Measurements from ENCODE around the gene SP1. TPM values are rescaled to one million over a fixed set of nuclear protein-coding genes. Genes with fewer than 3 reads are reported as not detected.
A peak's percentile ranks its signal among the peaks of the same experiment; 100 is the strongest.

SP1 gene
- total RNA-seq, 1 experiment from 2014 or later, result 87.2 TPM

DNA sequence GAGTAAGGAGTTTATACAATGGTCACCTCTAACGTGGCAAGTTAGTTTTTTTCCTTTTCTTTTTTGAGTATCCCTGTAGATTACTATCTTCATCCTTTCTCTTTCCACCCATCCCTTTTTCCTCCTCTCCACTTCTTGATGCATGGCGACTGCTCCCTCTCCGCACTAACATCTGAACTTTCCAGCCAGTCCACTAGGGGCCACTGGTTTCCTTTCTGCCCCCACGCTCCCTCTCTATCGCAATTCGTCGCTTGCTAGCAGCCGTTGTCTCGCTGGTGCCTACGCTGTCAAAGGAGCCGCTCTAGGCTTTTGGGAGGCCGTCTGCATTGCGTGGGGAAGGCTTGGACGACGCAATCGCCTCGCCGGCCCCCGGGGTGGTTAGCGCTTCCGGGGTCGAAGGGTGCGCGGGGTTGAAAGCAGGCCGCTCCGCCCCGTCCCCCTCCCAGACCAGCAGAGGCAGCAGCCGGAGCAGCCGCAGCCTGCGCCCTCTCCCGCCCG, 71.7 kb downstream of the SP1 start, which contains the start of gene PCBP2 (continued):
- TF ChIP-seq ZNF263 (CRISPR knock-in tag; IDR thresholded peaks at IDR 0.05; ENCODE audit: low read depth) (no peak), RORB (CRISPR knock-in tag; IDR thresholded peaks at IDR 0.05) (no peak), ZNF317 (CRISPR knock-in tag; IDR thresholded peaks at IDR 0.05; ENCODE audit: borderline replicate concordance, low read depth) (no peak), SMAD3 (CRISPR knock-in tag; IDR thresholded peaks at IDR 0.05; ENCODE audit: borderline replicate concordance) (no peak), NFE2L1 (CRISPR knock-in tag; IDR thresholded peaks at IDR 0.05) (peak; percentile 11; the same call in 1 of the 2 replicates), CREB1 (CRISPR knock-in tag; IDR thresholded peaks at IDR 0.05) (peak; percentile 65; the same call in 1 of the 2 replicates), ZBTB21 (CRISPR knock-in tag; IDR thresholded peaks at IDR 0.05; ENCODE audit: borderline replicate concordance) (peak; percentile 85), NR3C1 (CRISPR knock-in tag; conservative IDR thresholded peaks at IDR 0.05; ENCODE audit: low read depth) (no peak), ATF1 (CRISPR knock-in tag; IDR thresholded peaks at IDR 0.05) (no peak), PRRX2 (CRISPR knock-in tag; IDR thresholded peaks at IDR 0.05) (0 out of 2 replicates have a peak, but pooled peaks have one; percentile 39), NR1H2 (CRISPR knock-in tag; IDR thresholded peaks at IDR 0.05) (no peak), ZNF138 (CRISPR knock-in tag; conservative IDR thresholded peaks at IDR 0.05) (no peak), TEAD4 (CRISPR knock-in tag; IDR thresholded peaks at IDR 0.05) (no peak), ETV6 (CRISPR knock-in tag; IDR thresholded peaks at IDR 0.05) (peak; percentile 68; the same call in 1 of the 2 replicates), KAT7 (CRISPR knock-in tag; IDR thresholded peaks at IDR 0.05; ENCODE audit: borderline replicate concordance) (no peak), ZNF232 (CRISPR knock-in tag; IDR thresholded peaks at IDR 0.05) (peak; percentile 53; the same call in 1 of the 2 replicates), ZNF423 (CRISPR knock-in tag; IDR thresholded peaks at IDR 0.05) (peak; percentile 4; the same call in 1 of the 2 replicates)
- TF ChIP-seq, protein P1, sequence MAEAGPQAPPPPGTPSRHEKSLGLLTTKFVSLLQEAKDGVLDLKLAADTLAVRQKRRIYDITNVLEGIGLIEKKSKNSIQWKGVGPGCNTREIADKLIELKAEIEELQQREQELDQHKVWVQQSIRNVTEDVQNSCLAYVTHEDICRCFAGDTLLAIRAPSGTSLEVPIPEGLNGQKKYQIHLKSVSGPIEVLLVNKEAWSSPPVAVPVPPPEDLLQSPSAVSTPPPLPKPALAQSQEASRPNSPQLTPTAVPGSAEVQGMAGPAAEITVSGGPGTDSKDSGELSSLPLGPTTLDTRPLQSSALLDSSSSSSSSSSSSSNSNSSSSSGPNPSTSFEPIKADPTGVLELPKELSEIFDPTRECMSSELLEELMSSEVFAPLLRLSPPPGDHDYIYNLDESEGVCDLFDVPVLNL (CRISPR knock-in tag; IDR thresholded peaks at IDR 0.05; ENCODE audit: borderline replicate concordance, low read depth), result no peak
- TF ChIP-seq, protein P2, sequence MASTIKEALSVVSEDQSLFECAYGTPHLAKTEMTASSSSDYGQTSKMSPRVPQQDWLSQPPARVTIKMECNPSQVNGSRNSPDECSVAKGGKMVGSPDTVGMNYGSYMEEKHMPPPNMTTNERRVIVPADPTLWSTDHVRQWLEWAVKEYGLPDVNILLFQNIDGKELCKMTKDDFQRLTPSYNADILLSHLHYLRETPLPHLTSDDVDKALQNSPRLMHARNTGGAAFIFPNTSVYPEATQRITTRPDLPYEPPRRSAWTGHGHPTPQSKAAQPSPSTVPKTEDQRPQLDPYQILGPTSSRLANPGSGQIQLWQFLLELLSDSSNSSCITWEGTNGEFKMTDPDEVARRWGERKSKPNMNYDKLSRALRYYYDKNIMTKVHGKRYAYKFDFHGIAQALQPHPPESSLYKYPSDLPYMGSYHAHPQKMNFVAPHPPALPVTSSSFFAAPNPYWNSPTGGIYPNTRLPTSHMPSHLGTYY (CRISPR knock-in tag; IDR thresholded peaks at IDR 0.05), result no peak
- TF ChIP-seq, protein P3, sequence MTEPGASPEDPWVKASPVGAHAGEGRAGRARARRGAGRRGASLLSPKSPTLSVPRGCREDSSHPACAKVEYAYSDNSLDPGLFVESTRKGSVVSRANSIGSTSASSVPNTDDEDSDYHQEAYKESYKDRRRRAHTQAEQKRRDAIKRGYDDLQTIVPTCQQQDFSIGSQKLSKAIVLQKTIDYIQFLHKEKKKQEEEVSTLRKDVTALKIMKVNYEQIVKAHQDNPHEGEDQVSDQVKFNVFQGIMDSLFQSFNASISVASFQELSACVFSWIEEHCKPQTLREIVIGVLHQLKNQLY (CRISPR knock-in tag; IDR thresholded peaks at IDR 0.05), result no peak
- TF ChIP-seq, protein P4, sequence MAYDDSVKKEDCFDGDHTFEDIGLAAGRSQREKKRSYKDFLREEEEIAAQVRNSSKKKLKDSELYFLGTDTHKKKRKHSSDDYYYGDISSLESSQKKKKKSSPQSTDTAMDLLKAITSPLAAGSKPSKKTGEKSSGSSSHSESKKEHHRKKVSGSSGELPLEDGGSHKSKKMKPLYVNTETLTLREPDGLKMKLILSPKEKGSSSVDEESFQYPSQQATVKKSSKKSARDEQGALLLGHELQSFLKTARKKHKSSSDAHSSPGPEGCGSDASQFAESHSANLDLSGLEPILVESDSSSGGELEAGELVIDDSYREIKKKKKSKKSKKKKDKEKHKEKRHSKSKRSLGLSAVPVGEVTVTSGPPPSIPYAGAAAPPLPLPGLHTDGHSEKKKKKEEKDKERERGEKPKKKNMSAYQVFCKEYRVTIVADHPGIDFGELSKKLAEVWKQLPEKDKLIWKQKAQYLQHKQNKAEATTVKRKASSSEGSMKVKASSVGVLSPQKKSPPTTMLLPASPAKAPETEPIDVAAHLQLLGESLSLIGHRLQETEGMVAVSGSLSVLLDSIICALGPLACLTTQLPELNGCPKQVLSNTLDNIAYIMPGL (CRISPR knock-in tag; IDR thresholded peaks at IDR 0.05), result no peak
- TF ChIP-seq, protein P5, sequence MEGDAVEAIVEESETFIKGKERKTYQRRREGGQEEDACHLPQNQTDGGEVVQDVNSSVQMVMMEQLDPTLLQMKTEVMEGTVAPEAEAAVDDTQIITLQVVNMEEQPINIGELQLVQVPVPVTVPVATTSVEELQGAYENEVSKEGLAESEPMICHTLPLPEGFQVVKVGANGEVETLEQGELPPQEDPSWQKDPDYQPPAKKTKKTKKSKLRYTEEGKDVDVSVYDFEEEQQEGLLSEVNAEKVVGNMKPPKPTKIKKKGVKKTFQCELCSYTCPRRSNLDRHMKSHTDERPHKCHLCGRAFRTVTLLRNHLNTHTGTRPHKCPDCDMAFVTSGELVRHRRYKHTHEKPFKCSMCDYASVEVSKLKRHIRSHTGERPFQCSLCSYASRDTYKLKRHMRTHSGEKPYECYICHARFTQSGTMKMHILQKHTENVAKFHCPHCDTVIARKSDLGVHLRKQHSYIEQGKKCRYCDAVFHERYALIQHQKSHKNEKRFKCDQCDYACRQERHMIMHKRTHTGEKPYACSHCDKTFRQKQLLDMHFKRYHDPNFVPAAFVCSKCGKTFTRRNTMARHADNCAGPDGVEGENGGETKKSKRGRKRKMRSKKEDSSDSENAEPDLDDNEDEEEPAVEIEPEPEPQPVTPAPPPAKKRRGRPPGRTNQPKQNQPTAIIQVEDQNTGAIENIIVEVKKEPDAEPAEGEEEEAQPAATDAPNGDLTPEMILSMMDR (IDR thresholded peaks at IDR 0.05), result peak; percentile 50; the same call in 1 of the 2 replicates
- TF ChIP-seq, protein P6, sequence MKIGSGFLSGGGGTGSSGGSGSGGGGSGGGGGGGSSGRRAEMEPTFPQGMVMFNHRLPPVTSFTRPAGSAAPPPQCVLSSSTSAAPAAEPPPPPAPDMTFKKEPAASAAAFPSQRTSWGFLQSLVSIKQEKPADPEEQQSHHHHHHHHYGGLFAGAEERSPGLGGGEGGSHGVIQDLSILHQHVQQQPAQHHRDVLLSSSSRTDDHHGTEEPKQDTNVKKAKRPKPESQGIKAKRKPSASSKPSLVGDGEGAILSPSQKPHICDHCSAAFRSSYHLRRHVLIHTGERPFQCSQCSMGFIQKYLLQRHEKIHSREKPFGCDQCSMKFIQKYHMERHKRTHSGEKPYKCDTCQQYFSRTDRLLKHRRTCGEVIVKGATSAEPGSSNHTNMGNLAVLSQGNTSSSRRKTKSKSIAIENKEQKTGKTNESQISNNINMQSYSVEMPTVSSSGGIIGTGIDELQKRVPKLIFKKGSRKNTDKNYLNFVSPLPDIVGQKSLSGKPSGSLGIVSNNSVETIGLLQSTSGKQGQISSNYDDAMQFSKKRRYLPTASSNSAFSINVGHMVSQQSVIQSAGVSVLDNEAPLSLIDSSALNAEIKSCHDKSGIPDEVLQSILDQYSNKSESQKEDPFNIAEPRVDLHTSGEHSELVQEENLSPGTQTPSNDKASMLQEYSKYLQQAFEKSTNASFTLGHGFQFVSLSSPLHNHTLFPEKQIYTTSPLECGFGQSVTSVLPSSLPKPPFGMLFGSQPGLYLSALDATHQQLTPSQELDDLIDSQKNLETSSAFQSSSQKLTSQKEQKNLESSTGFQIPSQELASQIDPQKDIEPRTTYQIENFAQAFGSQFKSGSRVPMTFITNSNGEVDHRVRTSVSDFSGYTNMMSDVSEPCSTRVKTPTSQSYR (CRISPR knock-in tag; IDR thresholded peaks at IDR 0.05), result no peak
- TF ChIP-seq, protein P7, sequence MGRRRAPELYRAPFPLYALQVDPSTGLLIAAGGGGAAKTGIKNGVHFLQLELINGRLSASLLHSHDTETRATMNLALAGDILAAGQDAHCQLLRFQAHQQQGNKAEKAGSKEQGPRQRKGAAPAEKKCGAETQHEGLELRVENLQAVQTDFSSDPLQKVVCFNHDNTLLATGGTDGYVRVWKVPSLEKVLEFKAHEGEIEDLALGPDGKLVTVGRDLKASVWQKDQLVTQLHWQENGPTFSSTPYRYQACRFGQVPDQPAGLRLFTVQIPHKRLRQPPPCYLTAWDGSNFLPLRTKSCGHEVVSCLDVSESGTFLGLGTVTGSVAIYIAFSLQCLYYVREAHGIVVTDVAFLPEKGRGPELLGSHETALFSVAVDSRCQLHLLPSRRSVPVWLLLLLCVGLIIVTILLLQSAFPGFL (CRISPR knock-in tag; IDR thresholded peaks at IDR 0.05; ENCODE audit: borderline replicate concordance), result no peak
- TF ChIP-seq, protein P8, sequence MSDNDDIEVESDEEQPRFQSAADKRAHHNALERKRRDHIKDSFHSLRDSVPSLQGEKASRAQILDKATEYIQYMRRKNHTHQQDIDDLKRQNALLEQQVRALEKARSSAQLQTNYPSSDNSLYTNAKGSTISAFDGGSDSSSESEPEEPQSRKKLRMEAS (CRISPR knock-in tag; IDR thresholded peaks at IDR 0.05), result peak; percentile 38; the same call in 1 of the 2 replicates
- TF ChIP-seq, protein P9, sequence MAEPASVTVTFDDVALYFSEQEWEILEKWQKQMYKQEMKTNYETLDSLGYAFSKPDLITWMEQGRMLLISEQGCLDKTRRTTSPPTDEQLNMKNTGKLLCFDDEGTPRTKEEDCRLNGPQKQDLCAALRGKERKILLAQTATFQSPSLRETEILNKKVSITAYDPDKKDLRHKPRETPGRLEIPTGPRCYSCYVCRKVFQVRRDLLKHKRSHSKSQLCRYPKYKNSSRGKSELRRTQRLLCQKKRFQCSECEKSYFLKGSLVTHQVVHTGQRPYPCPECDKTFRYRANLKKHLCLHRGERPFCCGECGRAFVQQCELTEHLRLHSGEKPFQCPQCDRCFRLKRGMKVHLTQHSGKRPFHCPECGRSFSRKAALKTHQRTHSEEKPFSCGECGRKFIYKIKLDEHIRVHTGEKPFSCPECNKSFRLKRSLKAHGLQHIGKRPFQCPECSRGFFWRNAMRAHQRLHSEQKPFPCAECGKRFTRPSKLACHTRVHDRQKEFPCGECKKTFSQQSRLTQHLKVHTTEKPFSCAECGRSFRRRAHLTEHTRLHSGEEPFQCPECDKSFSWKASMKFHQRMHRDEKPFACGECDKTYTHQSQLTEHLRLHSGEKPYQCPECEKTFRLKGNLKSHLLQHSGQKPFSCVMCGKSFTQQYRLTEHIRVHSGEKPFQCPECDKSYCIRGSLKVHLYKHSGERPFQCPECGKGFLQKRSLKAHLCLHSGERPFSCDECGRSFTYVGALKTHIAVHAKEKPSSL (CRISPR knock-in tag; conservative IDR thresholded peaks at IDR 0.05), result no peak
